Loucy (cell line): Measurements from ENCODE around the gene SSBP3.

Source experiments
- H2AFZ ChIP-seq: fragments of 200-600 bp; sonication (generic); 2 replicates; pipeline ENCODE4 v1.6.0; 2016; ENCODE audit warnings: antibody characterized with exemption, mild to moderate bottlenecking, low read length, moderate library complexity
- H3F3A ChIP-seq: fragments of 200-600 bp; 2 replicates; pipeline ENCODE4 v1.6.0; 2016; ENCODE audit warnings: antibody characterized with exemption, low read depth, mild to moderate bottlenecking
- H3K27me3 ChIP-seq: fragments of 200-600 bp; sonication (generic); 2 replicates; pipeline ENCODE4 v1.6.1; 2014; ENCODE audit warnings: low read length, mild to moderate bottlenecking; ENCODE audit not compliant: insufficient read depth, poor library complexity, severe bottlenecking
- H3K36me3 ChIP-seq: fragments of 200-600 bp; sonication (generic); 2 replicates; pipeline ENCODE4 v1.6.1; 2016; ENCODE audit warnings: low read length; ENCODE audit not compliant: insufficient read depth
- H3K4me1 ChIP-seq: fragments of 200-600 bp; sonication (generic); 2 replicates; pipeline ENCODE4 v1.5.1; 2014; ENCODE audit warnings: low read length, mild to moderate bottlenecking; ENCODE audit not compliant: insufficient read depth, poor library complexity, severe bottlenecking
- H3K4me2 ChIP-seq: fragments of 200-600 bp; sonication (generic); 2 replicates; pipeline ENCODE4 v1.6.0; 2014; ENCODE audit warnings: antibody characterized with exemption, low read length, low read depth, mild to moderate bottlenecking; ENCODE audit not compliant: poor library complexity, severe bottlenecking
- H3K4me3 ChIP-seq: fragments of 200-600 bp; sonication (generic); 2 replicates; pipeline ENCODE4 v1.5.1; 2014; ENCODE audit warnings: low read length, mild to moderate bottlenecking, mixed read lengths; ENCODE audit not compliant: poor library complexity, severe bottlenecking
- H3K79me2 ChIP-seq: fragments of 200-600 bp; sonication (generic); 2 replicates; pipeline ENCODE4 v1.6.1; 2014; ENCODE audit warnings: low read length; ENCODE audit not compliant: insufficient read depth
- H3K9ac ChIP-seq: fragments of 200-600 bp; sonication (generic); 2 replicates; pipeline ENCODE4 v1.6.0; 2014; ENCODE audit warnings: mild to moderate bottlenecking, low read depth, low read length, moderate library complexity; ENCODE audit not compliant: poor library complexity, severe bottlenecking
- H3K9me2 ChIP-seq: fragments of 200-600 bp; sonication (generic); replicated peaks from 2 replicates; pipeline ENCODE4 v1.6.1; 2016; ENCODE audit warnings: low read depth, low read length, mixed read lengths
- H3K9me3 ChIP-seq: fragments of 200-600 bp; sonication (generic); 2 replicates; pipeline ENCODE4 v1.6.1; 2014; ENCODE audit warnings: mild to moderate bottlenecking, antibody characterized with exemption, low read length, low read depth; ENCODE audit not compliant: insufficient read depth
- H4K20me1 ChIP-seq: fragments of 200-600 bp; sonication (generic); 2 replicates; pipeline ENCODE4 v1.6.0; 2014; ENCODE audit warnings: antibody characterized with exemption, low read length, mild to moderate bottlenecking; ENCODE audit not compliant: insufficient read depth, poor library complexity, severe bottlenecking
- EZH2phosphoT487 ChIP-seq: fragments of 200-600 bp; IDR thresholded peaks from 2 replicates; pipeline ENCODE4 v1.6.1; 2018; ENCODE audit warnings: antibody characterized with exemption, mild to moderate bottlenecking, moderate library complexity, borderline replicate concordance
- TF ChIP-seq, protein P1 (sequence below): fragments of 200-600 bp; sonication (generic); conservative IDR thresholded peaks from 2 replicates; pipeline ENCODE4 v1.5.1; 2014; ENCODE audit warnings: mild to moderate bottlenecking, antibody characterized with exemption, low read length

Gene SSBP3

GRCh38 chr1:54274881-54275280 is 131.3 kb downstream of the SSBP3 start:
- peaks cover 12% of the 10 kb centered on the region; the same call in 1 of the 2 replicates for H3K79me2 ChIP-seq
- H3K27me3 ChIP-seq, result no peaks in the 10 kb centered on the region
- no peaks in the 10 kb centered on the region for H3K4me1 ChIP-seq
- peaks cover 32% of the 10 kb centered on the region; the same call in 1 of the 2 replicates for H3K36me3 ChIP-seq
- H3K9ac ChIP-seq, result no peak overlapping the region
- H3F3A ChIP-seq, result no peaks in the 10 kb centered on the region
- no peak overlapping the region for H2AFZ ChIP-seq
- TF ChIP-seq, protein P1, sequence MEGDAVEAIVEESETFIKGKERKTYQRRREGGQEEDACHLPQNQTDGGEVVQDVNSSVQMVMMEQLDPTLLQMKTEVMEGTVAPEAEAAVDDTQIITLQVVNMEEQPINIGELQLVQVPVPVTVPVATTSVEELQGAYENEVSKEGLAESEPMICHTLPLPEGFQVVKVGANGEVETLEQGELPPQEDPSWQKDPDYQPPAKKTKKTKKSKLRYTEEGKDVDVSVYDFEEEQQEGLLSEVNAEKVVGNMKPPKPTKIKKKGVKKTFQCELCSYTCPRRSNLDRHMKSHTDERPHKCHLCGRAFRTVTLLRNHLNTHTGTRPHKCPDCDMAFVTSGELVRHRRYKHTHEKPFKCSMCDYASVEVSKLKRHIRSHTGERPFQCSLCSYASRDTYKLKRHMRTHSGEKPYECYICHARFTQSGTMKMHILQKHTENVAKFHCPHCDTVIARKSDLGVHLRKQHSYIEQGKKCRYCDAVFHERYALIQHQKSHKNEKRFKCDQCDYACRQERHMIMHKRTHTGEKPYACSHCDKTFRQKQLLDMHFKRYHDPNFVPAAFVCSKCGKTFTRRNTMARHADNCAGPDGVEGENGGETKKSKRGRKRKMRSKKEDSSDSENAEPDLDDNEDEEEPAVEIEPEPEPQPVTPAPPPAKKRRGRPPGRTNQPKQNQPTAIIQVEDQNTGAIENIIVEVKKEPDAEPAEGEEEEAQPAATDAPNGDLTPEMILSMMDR, result no peak
- no peak for TF ChIP-seq EZH2phosphoT487
- no peak overlapping the region for H3K4me2 ChIP-seq
- no peaks in the 10 kb centered on the region for H3K9me3 ChIP-seq
- H3K9me2 ChIP-seq, result no peaks in the 10 kb centered on the region
- H4K20me1 ChIP-seq, result no peaks in the 10 kb centered on the region
- H3K4me3 ChIP-seq, result no peak overlapping the region

- no peaks in the 10 kb centered on the region for H4K20me1 ChIP-seq
- no peaks in the 10 kb centered on the region for H3K4me1 ChIP-seq
- no peaks in the 10 kb centered on the region for H3K27me3 ChIP-seq
- TF ChIP-seq, protein P1, result no peak
- TF ChIP-seq EZH2phosphoT487, result no peak
- H3K36me3 ChIP-seq, result peaks cover 28% of the 10 kb centered on the region; the same call in 1 of the 2 replicates
- peaks cover 12% of the 10 kb centered on the region; the same call in 1 of the 2 replicates for H3K79me2 ChIP-seq
- H2AFZ ChIP-seq, result no peak overlapping the region
- H3K9me2 ChIP-seq, result no peaks in the 10 kb centered on the region
- no peaks in the 10 kb centered on the region for H3K9me3 ChIP-seq
- H3K4me2 ChIP-seq, result no peak overlapping the region
- no peak overlapping the region for H3K9ac ChIP-seq
- no peaks in the 10 kb centered on the region for H3F3A ChIP-seq
- H3K4me3 ChIP-seq, result no peak overlapping the region
These were observed 131.7 kb downstream of the SSBP3 start for GRCh38 chr1:54274448-54274847.

DNA sequence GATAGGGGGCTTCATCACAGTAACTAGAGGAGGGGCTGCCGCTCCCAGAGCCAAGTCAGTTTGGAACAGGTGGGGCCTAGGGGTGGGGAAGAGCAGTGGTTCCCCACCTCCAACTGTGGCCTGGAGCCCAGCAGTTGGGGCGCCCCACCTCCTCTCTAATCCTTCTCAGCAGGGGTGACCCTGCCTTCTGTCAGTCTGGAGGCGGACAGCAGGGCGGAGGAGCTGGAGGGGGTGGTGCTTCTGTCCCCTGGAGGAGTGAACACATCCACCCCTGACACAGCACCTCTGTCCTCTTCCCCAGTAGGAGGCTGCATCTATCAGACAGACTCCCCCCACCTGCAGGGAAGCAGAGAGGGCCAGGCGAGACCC is 132.4 kb downstream of the SSBP3 start:
- H3K4me2 ChIP-seq, result no peak overlapping the region
- H3K4me1 ChIP-seq, result no peaks in the 10 kb centered on the region
- no peaks in the 10 kb centered on the region for H3F3A ChIP-seq

More for the DNA sequence above, 132.4 kb downstream of the SSBP3 start:
- no peaks in the 10 kb centered on the region for H4K20me1 ChIP-seq
- no peak overlapping the region for H3K9ac ChIP-seq
- H3K9me3 ChIP-seq, result no peaks in the 10 kb centered on the region
- TF ChIP-seq, protein P1, result no peak
- TF ChIP-seq EZH2phosphoT487, result no peak
- no peaks in the 10 kb centered on the region for H3K9me2 ChIP-seq
- H3K27me3 ChIP-seq, result no peaks in the 10 kb centered on the region
- H3K79me2 ChIP-seq, result peaks cover 17% of the 10 kb centered on the region; the same call in 1 of the 2 replicates
- H2AFZ ChIP-seq, result no peak overlapping the region
- H3K4me3 ChIP-seq, result no peak overlapping the region
- H3K36me3 ChIP-seq, result peaks cover 21% of the 10 kb centered on the region; the same call in 1 of the 2 replicates
